Measurements from ENCODE around the gene CCM2. TPM values are rescaled to one million over a fixed set of nuclear protein-coding genes. Genes with fewer than 3 reads are reported as not detected.

CCM2 gene
- total RNA-seq, 3 donors from 2014 or later (not counting 1 experiment from before 2014, with no cell fraction given), result 66.2 to 104 (median 97.5) TPM

DNA sequence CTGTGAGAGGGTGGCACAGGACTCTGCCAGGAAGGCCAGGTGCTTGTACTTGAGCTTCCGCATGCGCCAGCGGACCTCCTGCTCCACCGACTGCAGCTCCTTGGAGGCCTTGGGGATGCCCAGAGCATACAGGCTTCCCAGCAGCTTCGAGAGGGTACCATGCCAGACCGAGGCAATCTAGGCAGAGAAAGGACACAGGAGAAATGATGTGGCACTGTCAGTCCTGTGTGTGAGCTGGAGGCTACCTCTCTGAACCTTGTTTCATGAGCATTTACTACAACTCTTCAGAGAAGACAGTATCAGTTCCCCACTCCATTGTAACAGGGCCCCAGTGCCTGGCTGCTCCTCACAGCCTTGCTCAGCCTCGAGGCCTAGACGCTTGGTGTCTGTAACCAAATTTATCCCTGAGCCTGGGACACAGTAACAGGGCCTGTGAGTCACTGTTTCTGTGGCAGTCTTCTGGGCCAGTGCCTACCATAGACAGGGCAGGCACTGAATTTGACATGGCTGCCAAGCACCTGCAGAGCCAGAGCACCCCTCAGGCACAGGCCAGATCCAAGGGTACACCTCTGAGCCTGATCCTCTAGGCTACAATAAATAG, 105.7 kb downstream of the CCM2 start:
- no peaks in the 10 kb centered on the region for H3K36me3 Mint-ChIP-seq
- no peaks in the 10 kb centered on the region for H3K27me3 Mint-ChIP-seq (ENCODE audit: low read depth in 2 of 2)
- intact Hi-C loops (cut with micrococcal nuclease), result no loop called here
- no peak overlapping the region for H3K4me3 Mint-ChIP-seq
- Histone ChIP-seq H3K27me3 (ENCODE audit: control insufficient read depth, insufficient read depth, low read length) (no peaks in the 10 kb centered on the region), H3K27ac (ENCODE audit: low read length) (no peak overlapping the region), H3K4me3 (ENCODE audit: low read length) (no peak overlapping the region), H3K36me3 (ENCODE audit: control insufficient read depth, insufficient read depth, low read length) (peaks cover 85% of the 10 kb centered on the region), H3K9me3 (ENCODE audit: control insufficient read depth, insufficient read depth, low read length) (no peaks in the 10 kb centered on the region), H3K4me1 (ENCODE audit: control insufficient read depth, insufficient read depth, low read length) (peaks cover 25% of the 10 kb centered on the region)
- no peaks in the 10 kb centered on the region for H3K9me3 Mint-ChIP-seq
- DNase-seq, result no peak
- TF ChIP-seq, protein P1, sequence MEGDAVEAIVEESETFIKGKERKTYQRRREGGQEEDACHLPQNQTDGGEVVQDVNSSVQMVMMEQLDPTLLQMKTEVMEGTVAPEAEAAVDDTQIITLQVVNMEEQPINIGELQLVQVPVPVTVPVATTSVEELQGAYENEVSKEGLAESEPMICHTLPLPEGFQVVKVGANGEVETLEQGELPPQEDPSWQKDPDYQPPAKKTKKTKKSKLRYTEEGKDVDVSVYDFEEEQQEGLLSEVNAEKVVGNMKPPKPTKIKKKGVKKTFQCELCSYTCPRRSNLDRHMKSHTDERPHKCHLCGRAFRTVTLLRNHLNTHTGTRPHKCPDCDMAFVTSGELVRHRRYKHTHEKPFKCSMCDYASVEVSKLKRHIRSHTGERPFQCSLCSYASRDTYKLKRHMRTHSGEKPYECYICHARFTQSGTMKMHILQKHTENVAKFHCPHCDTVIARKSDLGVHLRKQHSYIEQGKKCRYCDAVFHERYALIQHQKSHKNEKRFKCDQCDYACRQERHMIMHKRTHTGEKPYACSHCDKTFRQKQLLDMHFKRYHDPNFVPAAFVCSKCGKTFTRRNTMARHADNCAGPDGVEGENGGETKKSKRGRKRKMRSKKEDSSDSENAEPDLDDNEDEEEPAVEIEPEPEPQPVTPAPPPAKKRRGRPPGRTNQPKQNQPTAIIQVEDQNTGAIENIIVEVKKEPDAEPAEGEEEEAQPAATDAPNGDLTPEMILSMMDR (IDR thresholded peaks at IDR 0.05), result no peak
- WGBS (ENCODE audit: insufficient coverage), result 99% methylated on average over 8 of the region's 8 CpGs
- peaks cover 8 to 23% of the 10 kb centered on the region in 2 donors for H3K4me1 Mint-ChIP-seq
- no peak overlapping the region for H3K27ac Mint-ChIP-seq
- no peak for ATAC-seq

DNA sequence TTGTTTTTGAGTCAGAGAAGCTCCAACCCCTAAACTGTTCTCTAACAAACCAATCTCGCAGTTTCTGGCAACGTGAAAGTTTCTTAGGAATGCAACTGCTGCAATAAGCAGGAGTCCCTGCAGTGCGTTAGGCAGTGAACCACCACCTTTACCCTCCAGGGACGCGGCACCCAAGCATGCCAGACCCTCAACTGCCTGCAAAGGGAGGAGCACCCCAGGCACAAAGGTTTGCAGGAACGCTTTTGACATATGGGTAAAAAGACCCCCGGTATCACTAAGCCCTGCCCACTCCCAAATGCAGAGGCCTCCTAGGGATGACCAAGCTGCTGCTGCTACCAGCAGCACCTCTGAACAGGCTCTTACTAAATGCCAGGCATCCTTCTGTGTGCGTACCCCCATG, 106.8 kb downstream of the CCM2 start:
- no peaks in the 10 kb centered on the region for H3K27me3 Mint-ChIP-seq (ENCODE audit: low read depth in 2 of 2)
- Histone ChIP-seq H3K36me3 (ENCODE audit: control insufficient read depth, insufficient read depth, low read length) (peaks cover 73% of the 10 kb centered on the region), H3K4me3 (ENCODE audit: low read length) (no peak overlapping the region), H3K27ac (ENCODE audit: low read length) (no peak overlapping the region), H3K4me1 (ENCODE audit: control insufficient read depth, insufficient read depth, low read length) (peaks cover 26% of the 10 kb centered on the region), H3K9me3 (ENCODE audit: control insufficient read depth, insufficient read depth, low read length) (no peaks in the 10 kb centered on the region), H3K27me3 (ENCODE audit: control insufficient read depth, insufficient read depth, low read length) (no peaks in the 10 kb centered on the region)
- TF ChIP-seq, protein P1 (IDR thresholded peaks at IDR 0.05), result no peak
- 73% methylated on average over 8 of the region's 8 CpGs for WGBS (ENCODE audit: insufficient coverage)
- intact Hi-C loops (cut with micrococcal nuclease), result no loop called here
- H3K4me1 Mint-ChIP-seq, result peaks cover 20 to 34% of the 10 kb centered on the region in 2 donors
- ATAC-seq, result no peak
- no peak for DNase-seq
- H3K36me3 Mint-ChIP-seq, result no peaks in the 10 kb centered on the region
- H3K9me3 Mint-ChIP-seq, result no peaks in the 10 kb centered on the region
- H3K27ac Mint-ChIP-seq, result no peak overlapping the region
- H3K4me3 Mint-ChIP-seq, result no peak overlapping the region

DNA sequence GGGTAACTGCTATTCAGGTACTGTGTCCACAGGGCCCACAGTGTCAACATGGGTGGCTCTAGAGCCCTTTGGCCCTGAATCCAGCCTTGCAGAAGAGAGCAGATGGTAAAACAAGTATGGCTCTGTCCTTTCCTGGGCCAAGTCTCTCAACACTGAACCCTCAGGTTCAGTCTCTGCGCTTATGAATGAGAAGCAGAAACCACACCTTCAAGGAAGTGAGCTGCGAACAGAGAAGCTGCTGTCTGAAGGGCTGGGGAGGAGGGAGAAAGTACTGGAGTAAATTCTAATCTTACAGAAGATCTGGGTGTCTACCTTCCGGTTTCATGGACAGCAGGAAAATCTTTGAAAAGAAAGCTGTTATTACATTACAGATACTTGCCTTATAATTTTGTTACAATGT, 107.4 kb downstream of the CCM2 start:
- 88% methylated on average over 3 of the region's 3 CpGs for WGBS (ENCODE audit: insufficient coverage)
- no peak overlapping the region for H3K27ac Mint-ChIP-seq
- H3K27me3 ChIP-seq (ENCODE audit: control insufficient read depth, insufficient read depth, low read length), result no peaks in the 10 kb centered on the region
- DNase-seq, result no peak
- H3K4me3 ChIP-seq (ENCODE audit: low read length), result no peak overlapping the region
- H3K4me1 Mint-ChIP-seq, result peaks cover 23 to 37% of the 10 kb centered on the region in 2 donors
- H3K27me3 Mint-ChIP-seq (ENCODE audit: low read depth in 2 of 2), result no peaks in the 10 kb centered on the region
- H3K27ac ChIP-seq (ENCODE audit: low read length), result no peak overlapping the region
- H3K9me3 Mint-ChIP-seq, result no peaks in the 10 kb centered on the region
- peaks cover 68% of the 10 kb centered on the region for H3K36me3 ChIP-seq (ENCODE audit: control insufficient read depth, insufficient read depth, low read length)
- TF ChIP-seq, protein P1 (IDR thresholded peaks at IDR 0.05), result no peak
- intact Hi-C loops (cut with micrococcal nuclease), result no loop called here
- H3K4me1 ChIP-seq (ENCODE audit: control insufficient read depth, insufficient read depth, low read length), result peaks cover 31% of the 10 kb centered on the region
- no peaks in the 10 kb centered on the region for H3K36me3 Mint-ChIP-seq
- ATAC-seq, result no peak
- no peak overlapping the region for H3K4me3 Mint-ChIP-seq
- no peaks in the 10 kb centered on the region for H3K9me3 ChIP-seq (ENCODE audit: control insufficient read depth, insufficient read depth, low read length)

DNA sequence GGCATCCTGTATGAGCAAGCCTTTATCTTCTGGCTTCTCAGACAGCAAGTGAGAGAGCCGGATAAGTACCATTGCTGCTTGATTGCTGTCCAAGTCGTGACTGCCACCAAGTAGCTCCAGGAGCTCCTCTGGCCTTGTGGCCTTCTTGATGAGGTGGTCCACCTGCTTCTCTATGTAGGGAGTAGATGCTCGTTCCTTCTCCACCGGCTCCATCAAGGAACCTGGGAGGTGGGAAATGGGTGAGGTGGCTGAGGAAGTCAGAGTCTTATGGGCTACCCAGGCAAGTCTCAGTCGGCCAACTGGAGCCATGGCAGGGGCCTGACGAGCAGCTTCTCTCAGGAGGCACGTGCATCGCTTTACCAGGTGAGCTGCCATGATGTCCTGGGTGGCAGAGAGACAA, 108.9 kb downstream of the CCM2 start:
- intact Hi-C loops (cut with micrococcal nuclease), result no loop called here
- no peaks in the 10 kb centered on the region for H3K27me3 ChIP-seq (ENCODE audit: control insufficient read depth, insufficient read depth, low read length)
- TF ChIP-seq, protein P1 (IDR thresholded peaks at IDR 0.05), result no peak
- ATAC-seq (no peak), DNase-seq (no peak)
- H3K27ac Mint-ChIP-seq, result no peak overlapping the region
- no peak overlapping the region for H3K4me3 Mint-ChIP-seq
- H3K4me1 Mint-ChIP-seq, result peaks cover 23 to 37% of the 10 kb centered on the region in 2 donors
- H3K9me3 Mint-ChIP-seq, result no peaks in the 10 kb centered on the region
- H3K4me1 ChIP-seq (ENCODE audit: control insufficient read depth, insufficient read depth, low read length), result peaks cover 33% of the 10 kb centered on the region
- H3K27me3 Mint-ChIP-seq (ENCODE audit: low read depth in 2 of 2), result no peaks in the 10 kb centered on the region
- H3K27ac ChIP-seq (ENCODE audit: low read length), result no peak overlapping the region
- peaks cover 53% of the 10 kb centered on the region for H3K36me3 ChIP-seq (ENCODE audit: control insufficient read depth, insufficient read depth, low read length)
- no peak overlapping the region for H3K4me3 ChIP-seq (ENCODE audit: low read length)
- H3K9me3 ChIP-seq (ENCODE audit: control insufficient read depth, insufficient read depth, low read length), result no peaks in the 10 kb centered on the region
- H3K36me3 Mint-ChIP-seq, result no peaks in the 10 kb centered on the region
- WGBS (ENCODE audit: insufficient coverage), result 94% methylated on average over 8 of the region's 8 CpGs
